ENCODE results near the gene SRGAP3.

SRGAP3 gene

DNA sequence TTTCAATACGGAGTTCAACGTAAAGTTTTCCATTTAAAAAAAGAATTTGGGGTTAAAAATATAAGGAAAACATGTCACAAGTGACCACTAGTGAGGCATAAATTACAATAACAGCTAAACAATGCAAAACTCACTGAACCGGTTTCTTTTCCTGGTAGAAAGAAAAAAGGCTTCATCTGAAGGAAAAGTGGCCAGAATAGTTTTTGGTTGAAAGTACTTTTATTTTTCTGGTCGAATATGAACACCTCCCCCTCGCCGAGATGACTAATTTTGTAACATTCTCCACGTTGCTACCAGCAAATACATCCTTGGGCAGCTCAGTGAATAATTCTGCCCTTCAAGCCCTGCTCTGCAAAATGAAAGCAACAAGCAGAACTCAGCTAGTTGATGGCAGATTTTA, 3.9 kb upstream of the SRGAP3 start:
- no peak for DNase-seq (ENCODE audit: low read depth in 3 of 3)

DNA sequence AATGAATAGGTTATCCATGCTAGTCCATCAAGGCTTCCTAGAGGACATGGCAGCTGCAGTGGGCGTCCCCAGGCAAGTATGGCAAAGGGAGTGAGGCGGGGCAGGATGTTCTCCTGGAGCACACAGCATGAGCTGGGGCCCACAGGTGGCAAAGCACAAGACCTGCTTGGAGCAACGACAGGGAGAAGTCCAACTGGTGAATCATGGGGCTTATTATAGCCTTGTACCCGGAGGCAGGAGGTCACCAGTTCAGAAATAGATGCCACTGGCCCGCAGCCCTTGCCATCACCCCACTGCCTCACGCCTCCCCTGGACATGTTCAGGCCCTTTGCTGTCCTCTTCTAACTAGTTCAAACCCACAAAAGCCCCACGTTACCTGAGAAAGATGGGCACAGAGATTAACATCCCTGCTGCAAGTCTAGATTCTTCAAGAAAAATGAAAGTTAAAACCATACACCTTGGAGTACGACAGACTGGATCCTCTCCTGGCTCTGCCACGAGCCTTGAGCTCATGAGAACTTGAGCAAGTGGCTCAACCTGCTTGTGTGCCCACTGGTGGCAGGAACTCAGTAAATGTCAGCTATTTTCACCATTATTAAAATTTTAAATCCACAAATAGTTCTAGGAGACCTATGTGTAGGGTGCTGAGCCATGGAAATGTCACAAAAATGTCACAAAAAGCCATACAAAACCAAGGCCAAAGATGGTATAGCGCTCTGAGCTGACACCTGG, 1.8 kb upstream of the SRGAP3 start:
- no peak for DNase-seq (ENCODE audit: low read depth in 3 of 3)

DNA sequence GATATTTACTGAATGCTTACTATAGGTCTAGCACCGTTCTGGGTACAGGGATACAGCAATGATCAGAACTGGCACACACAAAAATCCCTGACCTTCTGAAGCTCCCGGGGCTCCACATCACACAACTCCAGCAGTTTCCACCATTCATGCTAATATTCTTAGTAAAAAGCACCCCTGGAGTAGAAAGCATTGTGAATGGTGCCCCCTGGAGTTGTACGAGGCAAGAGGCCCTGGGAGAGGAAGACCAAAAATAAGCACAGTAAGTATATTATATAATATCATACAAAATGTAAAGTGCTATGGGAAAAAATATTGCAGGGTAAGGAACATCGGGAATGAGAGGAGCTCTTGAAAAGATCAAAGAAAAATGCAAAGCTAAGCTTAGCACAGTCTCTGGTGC, 790 bp upstream of the SRGAP3 start:
- no peak for DNase-seq (ENCODE audit: low read depth in 3 of 3)

DNA sequence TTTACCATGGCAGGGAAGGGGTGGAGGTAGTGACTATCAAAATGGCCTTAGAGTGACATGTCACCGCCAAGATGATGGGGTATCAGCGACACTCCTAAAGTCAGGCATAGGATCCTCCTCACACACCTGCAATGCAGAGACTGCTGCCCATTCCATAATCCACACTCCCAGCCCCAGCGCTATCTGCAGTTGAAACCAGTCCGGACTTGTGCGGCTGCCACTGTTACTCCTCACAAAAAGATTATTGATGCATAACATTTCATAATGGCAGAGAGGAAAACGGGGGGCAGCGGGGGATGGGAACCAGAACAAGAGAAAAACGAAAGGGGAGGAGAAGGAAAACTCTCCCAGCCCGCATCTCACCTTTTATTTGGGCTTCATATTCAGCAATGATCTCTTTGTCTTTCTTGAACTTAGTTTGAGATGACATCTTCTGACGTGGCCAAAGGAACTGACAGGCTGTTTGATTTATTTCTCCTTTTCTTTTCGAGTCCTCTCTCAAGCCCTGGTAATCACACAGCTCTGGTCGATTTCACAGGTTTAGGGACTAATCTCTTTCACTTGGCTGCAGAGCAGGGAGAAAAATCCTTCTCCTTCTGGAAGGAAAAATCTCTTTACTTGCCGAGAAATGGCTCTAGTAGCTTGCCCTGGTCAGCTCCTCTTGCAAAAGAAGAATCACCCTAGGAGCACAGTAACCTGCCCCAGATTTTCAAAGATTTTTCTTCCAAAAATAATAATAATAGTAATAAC, 749 bp downstream of the SRGAP3 start:
- no peak for DNase-seq (ENCODE audit: low read depth in 3 of 3)

DNA sequence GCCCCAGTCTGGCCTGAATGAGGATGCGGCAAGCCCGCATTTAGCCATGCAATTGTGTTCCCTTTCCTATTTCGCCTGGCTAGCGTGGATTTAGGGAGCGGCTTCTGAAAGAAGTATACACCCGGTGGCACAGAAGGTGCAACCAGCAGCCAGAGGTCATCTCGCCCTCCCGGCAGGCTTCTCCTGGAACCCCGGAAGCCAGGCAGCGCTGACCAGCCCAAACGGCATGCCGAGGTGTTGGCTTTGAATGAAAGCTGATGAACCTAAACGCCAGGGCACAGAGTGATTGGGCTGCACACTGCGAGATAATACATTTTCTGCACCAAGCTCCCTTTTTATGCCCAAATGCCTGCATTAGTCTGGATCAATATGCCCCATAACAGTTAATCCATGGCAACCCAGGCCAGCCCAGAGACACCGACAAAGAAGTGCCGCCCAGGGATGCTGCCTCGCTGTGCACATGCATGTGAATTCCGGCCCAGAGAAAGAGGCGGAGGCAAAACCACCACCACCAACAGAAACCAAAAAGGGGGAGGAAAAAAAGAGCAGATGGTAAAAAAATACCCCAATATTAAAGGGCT, 1.4 kb downstream of the SRGAP3 start:
- no peak for DNase-seq (ENCODE audit: low read depth in 3 of 3)

DNA sequence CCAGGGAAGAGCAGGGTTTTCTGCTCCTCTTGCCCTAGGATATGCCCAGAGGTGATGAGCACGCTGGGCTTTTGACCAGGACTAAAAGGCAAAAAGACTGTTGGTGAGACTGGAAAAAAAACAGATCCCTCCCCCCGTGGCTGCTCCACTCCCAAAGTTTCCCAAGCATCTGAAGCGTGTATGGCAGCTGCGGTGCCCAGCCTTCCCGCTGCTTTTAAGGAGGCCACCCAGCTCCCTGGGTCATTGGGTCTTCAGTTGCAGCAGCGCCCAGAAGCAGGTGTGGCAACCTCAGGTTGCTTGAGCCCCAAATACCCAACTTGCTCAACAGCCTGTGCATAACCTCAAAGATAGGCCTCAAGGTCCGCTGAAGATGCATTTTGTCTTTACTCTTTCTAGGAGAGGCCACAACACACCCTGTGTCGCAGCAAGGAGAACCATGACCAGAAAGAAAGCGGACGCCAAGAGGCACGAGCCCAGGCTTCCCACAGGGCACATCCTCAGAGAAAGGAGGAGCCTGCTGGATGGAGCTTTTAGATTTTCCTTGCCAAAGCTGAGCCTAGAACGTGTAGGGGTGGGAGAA, 2.0 kb downstream of the SRGAP3 start:
- no peak for DNase-seq (ENCODE audit: low read depth in 3 of 3)

DNA sequence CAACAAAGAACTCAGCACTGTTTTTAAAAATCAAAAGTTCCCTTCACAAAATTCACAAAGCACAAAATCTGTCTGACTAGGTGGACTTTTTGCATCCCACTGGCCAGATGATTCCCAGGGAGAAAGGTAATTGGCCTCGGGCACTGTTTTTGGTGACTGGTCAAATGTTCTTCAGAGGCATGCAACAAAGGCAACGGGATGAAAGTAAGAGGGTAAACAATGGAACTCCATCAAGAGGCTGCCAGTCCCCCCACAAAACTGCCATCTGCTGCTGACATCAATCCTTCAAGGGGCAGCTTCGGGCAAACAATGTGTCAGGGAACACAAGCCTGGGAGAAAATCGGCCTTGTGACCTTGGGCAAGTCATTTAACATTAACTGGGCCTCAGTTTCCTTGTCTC, 3.3 kb downstream of the SRGAP3 start:
- DNase-seq (ENCODE audit: low read depth in 3 of 3), result no peak

DNA sequence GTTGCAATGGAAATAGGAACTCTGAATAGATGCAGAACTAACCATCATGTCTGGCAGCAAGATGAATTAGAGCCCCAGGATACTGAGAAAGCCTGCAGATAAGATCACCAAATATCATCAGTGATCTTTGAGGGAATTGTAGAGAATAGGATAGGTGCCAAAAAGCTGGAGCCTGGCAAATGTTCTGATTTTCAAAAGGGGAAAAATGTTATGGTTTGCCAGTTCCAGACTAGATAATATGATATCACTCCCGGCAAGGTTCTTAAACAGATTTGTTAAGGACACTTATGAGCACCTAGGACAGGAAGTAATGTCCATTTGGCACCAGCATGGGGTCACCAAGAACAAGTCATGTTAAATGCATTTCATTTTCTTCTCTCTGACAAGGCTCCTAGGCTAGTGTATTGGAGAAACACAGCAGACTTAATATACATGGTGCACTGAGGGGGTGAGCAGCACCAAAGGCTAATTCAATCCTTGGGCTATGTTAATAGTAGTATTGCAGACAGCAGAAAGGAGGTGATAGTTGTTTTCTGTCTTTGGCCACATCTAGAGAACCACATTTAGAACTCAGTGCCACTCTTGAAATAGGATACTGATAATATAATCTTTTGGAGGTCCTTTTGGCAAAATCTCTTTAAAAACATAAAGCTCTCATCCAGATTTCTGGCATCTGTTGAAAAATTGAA, 4.8 kb downstream of the SRGAP3 start:
- DNase-seq (ENCODE audit: low read depth in 3 of 3), result no peak

DNA sequence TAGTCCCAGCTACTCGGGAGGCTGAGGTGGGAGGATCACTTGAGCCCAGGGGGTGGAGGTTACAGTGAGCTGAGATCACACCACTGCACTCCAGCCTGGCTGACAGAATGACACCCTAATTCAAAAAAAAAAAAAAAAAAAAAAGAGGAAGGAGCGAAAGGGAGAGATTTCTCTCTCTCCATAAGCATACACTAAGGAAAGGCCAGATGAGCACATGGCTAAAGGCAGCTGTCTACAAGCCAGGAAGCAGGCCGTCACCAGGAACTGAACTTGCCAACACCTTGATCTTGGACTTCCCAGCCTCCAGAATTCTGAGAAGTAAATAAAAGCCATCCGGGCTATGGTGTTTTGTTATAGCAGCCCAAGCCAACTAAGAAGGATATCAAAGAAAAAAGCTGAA, 7.5 kb downstream of the SRGAP3 start:
- DNase-seq (ENCODE audit: low read depth in 3 of 3), result no peak

DNA sequence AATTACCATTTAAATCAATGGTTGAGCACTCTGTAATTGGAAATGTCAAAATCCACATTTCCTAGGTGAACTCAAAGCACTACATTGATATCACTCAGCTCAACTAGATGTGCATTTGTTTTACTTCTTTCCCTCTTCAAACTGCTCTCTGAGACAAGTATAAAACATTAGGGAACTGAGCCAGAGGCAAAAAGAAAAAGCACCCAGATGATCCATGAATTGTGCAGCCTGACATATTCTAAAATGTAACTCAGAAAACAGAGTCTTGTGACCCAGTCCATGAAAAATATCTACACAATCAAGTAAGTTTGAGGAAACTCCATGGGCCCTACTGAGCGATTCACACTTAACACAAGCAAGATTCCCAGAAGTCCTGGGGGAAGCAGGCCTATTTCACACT, 9.8 kb downstream of the SRGAP3 start:
- no peak for DNase-seq (ENCODE audit: low read depth in 3 of 3)

DNA sequence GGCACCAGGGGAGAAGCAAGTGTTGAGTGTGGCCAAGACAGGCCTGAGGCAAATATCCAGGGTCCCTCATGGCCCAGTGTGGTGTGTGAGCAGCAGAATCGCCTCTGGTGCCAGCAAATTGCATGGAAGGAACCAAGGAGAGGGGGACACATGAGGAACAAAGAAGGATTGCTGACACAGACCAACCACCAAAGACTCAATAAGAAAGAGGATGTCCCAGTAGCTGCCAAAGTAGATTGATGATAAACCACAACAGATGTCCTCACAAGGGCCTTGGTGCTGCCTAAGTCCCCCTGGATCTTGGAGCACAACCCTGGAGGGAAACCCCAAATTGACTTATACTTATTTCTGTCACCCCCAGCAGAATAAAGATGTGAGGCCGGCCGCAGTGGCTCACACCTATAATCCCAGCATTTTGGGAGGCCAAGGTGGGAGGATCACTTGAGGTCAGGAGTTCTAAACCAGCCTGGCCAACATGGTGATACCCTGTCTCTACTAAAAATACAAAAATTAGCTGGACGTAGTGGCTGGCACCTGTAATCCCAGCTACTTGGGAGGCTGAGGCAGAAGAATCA, 10.6 kb downstream of the SRGAP3 start:
- no peak for DNase-seq (ENCODE audit: low read depth in 3 of 3)

DNA sequence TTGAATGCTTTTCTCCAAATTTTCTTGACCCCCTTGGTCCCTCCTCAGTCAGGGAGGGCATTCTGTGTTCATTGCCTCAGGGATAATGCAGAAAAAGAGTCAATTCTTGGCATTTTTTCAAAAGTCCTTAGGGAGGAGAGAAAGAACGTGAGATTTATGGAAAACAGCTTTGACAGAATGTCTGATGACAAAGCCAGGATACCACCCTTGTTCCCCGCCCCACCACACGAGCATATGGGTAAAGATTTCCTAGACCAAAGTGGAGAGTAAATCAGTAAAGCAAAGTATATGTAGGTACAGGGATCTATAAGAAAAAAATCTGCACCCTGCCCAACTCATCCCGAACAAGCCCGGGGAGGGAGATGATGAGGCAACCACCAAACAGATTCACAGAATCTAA, 11.2 kb downstream of the SRGAP3 start:
- no peak for DNase-seq (ENCODE audit: low read depth in 3 of 3)

DNA sequence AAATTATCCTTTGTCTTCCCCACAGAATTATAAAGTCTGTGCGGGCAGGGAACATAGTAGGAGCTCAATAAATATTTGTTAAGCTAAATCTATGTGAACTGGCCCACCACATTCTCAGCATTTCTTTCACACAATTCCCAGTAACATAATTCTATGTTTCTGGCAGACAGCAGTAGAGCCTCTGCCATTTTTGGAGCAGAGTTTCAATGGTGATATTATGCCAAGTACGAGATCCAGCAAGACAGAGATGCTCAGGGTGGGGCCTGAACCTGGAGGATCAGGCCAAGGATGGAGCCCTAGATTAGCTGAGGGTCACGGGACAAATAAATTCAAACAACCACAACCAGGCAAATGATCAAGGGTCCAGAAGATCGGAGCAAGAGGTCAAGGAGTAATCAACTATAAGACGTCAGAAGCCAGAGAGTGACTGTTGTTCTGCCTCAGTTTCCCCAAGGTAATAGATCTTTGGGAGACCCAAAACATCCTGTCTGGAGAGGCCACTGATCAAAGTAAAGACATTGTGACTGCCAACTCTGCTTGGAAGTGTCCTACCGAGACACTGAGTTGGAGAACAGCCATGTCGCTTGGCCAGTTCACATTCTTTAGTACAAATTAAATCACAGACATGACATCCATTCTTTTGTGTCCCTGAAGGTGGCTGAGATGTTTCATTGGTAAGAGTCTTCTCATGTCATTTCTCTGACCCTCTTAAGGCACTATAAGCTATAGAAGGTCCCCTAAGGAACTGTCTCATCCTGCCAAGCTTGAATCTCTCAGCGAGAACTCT, 15.4 kb downstream of the SRGAP3 start:
- no peak for DNase-seq (ENCODE audit: low read depth in 3 of 3)

DNA sequence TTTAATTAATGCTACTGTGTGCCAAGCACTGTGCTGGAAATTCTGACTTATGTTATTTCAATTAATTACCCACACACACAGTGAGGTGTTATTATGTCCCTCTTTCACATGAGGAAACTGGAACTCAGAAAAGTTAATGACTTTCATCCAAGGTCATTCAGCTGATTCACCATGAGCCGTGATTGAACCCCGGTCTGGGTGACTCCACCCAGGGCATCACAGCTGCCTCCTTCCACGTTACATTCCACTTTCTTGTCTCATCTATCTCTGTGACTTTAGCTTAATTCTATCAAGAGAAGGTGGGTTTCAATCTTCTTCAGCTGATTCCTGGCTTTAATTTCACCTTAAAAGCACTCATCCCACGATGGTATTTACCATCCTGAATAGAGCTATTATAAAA, 16.3 kb downstream of the SRGAP3 start:
- no peak for DNase-seq (ENCODE audit: low read depth in 3 of 3)

DNA sequence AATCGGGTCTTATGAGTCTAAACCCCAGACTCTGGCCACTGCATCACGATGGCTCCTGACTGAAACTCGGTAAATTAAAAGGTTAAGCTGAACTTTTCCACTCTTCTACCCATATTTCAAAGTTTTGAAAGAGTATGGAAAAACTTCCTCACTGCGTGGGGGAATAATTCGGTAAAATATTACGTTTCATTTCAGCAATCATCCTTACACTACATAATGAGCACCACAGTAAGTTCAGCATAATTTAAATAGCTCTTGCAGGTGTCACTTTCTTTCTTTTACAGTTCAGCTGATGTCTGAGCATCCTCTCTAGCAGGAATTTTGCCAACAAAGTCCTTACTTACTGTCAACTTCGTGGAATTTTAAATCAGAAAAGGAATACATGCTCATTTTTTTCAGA, 17.5 kb downstream of the SRGAP3 start:
- DNase-seq (ENCODE audit: low read depth in 3 of 3), result no peak

DNA sequence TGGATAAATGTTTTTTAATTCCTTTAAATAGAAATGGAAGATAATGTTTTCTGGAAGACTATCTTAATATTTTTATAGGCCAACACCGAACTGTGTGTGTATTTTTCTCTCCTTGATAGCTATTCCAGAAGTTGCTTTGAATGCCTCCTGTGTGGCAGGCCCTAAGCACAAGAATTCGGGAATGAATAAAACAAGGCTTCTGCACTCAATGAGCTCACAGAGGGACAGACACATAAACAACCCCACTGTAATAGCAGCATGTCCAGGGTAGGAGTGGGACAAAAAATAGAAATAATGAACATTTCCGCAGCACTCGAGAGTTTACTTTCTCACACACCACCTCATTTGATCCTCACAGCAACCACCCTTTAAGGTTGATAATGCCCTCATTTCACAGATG, 18.0 kb downstream of the SRGAP3 start:
- DNase-seq (ENCODE audit: low read depth in 3 of 3), result no peak

DNA sequence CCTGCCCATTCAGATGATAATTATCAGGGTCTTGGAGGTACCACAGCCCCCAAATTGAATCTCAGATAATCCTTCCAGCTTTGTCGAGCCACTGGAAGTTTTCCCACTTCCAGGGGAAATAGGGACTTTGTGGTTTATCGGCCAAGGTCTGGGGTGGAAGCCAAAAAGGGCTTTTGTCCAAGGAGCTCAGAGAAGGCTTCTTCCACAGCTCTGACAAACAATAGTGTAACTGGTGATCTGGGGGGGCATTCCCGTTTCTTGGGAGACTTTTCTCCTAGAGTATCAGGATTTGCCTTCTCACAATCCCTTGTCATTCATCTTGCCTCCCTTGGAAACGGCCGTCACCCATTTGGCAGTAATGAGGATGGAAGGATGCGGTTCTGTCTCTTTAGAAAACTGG, 18.4 kb downstream of the SRGAP3 start:
- DNase-seq (ENCODE audit: low read depth in 3 of 3), result no peak

DNA sequence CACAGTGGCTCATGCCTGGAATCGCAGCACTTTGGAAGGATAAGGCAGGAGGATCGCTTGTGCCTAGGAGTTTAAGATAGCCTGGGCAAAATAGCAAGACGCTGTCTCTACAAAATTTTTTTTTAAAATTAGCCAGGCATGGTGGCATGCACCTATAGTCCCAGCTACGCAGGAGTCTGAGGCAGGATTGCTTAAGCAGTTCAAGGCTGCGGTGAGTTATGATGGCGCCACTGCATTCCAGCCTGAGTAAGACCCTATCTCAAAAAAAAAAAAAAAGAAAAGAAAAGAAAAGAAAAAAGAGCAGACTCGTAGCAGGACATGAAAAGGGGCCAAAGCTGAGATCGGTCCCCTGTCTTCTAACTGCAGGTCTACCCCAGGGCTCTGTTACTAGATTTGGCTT, 18.9 kb downstream of the SRGAP3 start:
- DNase-seq (ENCODE audit: low read depth in 3 of 3), result no peak

DNA sequence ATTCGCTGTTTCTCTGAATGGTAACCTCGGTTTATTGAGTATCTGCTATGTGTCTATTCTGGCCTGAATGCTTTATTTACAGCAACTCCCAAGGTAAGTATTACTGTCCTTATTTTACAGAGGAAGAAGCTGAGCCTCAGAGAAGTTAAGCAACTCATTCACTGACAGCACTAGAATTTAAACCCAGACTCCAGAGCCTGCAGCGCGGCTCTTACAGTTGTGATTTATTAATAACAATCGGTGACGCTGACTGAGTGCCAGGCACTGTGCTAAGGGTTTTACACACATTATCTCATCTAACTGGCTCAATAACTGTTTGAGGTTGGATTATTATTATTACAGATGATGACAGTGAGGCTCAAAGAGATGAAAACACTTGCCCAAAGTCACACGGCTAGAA, 19.6 kb downstream of the SRGAP3 start:
- no peak for DNase-seq (ENCODE audit: low read depth in 3 of 3)

DNA sequence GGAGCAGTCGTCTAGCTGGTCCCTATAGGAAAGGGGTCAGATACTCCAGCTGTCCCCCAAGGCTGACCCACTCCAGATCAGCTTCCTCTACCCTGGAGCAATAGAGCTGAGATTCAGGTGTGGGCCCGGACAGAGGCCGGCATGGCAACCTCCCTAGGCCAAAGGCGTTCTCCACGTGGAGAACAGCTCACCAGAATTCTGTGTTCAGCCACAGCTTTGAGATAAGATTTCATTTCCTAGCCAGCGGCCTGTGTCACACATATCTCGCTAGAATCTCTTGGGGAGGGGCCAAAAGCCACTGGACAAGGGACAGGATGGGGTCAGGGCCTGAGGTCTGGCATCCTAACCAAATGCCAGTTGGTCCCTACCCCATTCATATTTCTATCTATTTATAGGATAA, 20.1 kb downstream of the SRGAP3 start:
- no peak for DNase-seq (ENCODE audit: low read depth in 3 of 3)

DNA sequence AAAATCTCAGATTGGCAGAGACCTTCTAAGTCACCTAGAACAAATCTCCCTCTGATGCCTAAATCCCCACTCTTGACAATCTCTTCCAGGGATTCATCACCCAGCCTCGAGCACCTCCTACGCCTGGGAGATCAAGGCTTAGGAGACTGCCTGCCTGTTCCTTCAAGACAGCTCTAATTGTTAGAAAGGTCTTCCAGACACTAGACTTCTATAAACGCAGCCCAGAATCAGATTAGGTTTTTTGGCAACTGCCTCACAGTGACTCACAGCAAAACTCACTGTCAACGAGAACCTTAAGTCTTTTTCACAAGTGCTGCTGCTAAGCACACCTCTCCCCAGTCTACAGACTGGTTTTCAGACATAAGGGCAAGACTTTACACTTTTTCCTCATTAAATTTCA, 23.1 kb downstream of the SRGAP3 start:
- no peak for DNase-seq (ENCODE audit: low read depth in 3 of 3)

All from stimulated activated CD4-positive, alpha-beta T cell treated with anti-CD3 and anti-CD28 coated beads, TNF-alpha, amount 100 ng/mL, for 48 hours (primary cell).